GM21737 (cell line): Measurements from ENCODE around the gene SFTPA1.
"Not testable (repeated sequence)": the region's sequence is repeated elsewhere in the genome, so short reads cannot be mapped to it uniquely, and the experiment has no call there.

Experiments used
- ATAC-seq: cut with Tn5 transposase; IDR thresholded peaks from one replicate; pipeline ENCODE4 v1.9.1; 2021; ENCODE audit warnings: mild to moderate bottlenecking, moderate library complexity; ENCODE audit not compliant: unreplicated experiment

SFTPA1 gene

GRCh38 chr10:79610601-79611191 is at the start of gene SFTPA1:
Gene SFTPA1 (plus strand): TSS chr10:79610939. CDS start chr10:79611826, 887 bp downstream.
- no peak for ATAC-seq

- ATAC-seq, result no peak
Measured at GRCh38 chr10:79561257-79561656, 49.5 kb upstream of the SFTPA1 start.

- ATAC-seq, result no peak
Measured at GRCh38 chr10:79562135-79562756, 48.5 kb upstream of the SFTPA1 start.

DNA sequence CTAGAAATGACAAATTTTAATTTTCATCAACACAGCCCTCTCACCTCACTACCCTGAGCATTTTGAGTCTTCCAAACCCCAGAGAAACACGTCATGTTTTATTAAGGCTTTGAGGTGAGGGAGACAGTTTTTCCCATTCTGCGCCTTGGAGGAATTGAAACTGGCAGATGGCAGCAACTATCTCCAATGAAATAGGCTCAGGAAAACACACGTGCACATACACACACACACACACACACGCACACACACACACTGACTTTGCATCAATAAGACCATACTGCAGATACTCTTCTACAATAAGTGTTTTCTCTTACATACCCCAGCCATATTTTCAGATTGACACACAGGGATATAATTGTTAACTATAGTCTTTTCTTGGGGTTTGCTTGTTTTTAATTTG is 47.3 kb upstream of the SFTPA1 start:
- no peak for ATAC-seq

DNA sequence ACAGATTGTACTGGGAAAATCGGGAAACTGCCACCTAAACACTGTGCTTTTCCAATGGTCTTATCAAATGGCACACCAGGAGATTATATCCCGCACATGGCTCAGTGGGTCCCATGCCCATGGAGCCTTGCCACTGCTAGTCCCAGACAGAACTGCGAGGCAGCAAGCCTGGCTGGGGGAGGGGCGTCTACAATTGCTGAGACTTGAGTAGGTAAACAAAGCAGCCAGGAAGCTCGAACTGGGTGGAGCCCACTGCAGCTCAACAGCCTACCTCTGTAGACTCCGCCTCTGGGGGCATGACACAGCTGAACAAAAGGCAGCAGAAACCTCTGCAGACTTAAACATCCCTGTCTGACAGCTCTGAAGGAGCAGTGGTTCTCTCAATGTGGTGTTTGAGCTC is 40.1 kb upstream of the SFTPA1 start:
- not testable (repeated sequence) for ATAC-seq

- no peak for ATAC-seq
Measured at GRCh38 chr10:79579361-79579760, 31.4 kb upstream of the SFTPA1 start.

DNA sequence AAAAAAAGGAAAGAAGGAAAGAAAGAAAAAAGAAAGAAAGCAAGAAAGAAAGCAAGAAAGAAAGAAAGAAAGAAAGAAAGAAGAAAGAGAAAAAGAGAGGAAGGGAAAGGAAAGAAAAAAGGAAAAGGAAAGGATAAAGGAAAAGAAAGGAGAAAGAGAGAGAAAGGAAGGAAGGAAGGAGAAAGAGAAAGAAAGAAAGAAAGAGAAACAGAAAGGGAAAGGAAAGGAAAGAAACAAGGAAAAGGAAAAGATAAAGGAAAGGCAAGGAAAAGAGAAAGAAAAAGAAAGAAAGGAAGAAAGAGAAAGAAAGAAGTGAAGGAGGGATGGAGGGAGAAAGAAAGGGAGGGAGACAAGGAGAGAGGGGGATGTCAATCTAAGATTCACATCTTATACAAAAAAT is 29.7 kb upstream of the SFTPA1 start:
- no peak for ATAC-seq

GRCh38 chr10:79582096-79582495 is 28.6 kb upstream of the SFTPA1 start:
- no peak for ATAC-seq

GRCh38 chr10:79582954-79583353 is 27.8 kb upstream of the SFTPA1 start:
- ATAC-seq, result not testable (repeated sequence)

GRCh38 chr10:79583488-79584024 is 27.2 kb upstream of the SFTPA1 start:
- no peak for ATAC-seq

DNA sequence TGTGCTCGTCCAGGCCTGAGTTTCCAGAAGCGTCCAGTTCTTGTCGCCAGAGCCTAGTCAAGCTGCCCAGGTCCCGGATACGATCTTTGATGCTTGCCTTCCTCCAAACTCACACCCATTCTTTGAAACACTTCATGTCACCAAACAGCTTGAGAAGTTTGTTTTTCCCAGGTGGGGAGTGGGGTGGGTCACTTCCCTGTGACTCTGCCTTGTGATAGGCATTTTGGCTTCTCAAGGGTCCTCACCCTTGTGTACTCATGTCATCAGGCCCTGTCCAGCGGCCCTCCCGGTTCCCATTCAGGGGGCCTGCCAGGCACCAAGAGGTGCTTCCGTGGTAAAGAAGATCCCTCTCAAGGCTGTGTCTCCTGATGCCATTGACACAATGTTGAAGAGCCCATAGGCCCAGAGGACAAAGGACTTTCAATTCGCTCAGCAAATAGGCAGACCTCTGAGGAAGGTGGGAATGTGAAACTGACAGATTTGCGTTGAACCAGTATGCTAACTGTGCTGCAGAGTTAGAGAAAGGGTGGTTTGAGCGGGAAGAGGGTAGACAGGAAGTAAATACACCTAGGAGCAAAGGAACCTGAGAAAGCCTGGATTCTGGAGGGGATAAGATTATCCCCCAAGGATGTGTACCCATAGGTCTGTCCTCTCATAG is 24.7 kb upstream of the SFTPA1 start:
- ATAC-seq, result no peak

- ATAC-seq, result no peak
Measured at GRCh38 chr10:79586933-79587332, 23.8 kb upstream of the SFTPA1 start.

- no peak for ATAC-seq
Measured at GRCh38 chr10:79588800-79589199, 21.9 kb upstream of the SFTPA1 start.

DNA sequence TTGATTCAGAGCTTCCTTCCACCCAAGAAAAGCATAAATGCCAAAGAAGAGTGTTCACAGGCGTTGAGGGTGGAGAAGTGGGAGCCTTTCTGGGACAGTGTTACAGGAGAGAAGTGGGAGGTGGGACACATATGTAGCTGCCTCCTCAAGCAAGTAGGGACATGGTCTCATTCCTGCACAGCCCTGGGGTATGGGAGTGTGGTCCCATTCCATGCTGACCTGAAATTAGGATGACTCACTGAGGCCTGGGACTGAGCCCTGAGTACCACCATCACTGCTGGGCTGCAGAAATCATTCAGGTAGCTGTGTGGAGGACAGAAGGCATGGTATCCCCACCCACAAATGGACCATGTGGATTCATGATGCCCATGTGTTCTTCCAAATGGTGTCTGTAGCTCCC is 17.4 kb upstream of the SFTPA1 start:
- no peak for ATAC-seq

DNA sequence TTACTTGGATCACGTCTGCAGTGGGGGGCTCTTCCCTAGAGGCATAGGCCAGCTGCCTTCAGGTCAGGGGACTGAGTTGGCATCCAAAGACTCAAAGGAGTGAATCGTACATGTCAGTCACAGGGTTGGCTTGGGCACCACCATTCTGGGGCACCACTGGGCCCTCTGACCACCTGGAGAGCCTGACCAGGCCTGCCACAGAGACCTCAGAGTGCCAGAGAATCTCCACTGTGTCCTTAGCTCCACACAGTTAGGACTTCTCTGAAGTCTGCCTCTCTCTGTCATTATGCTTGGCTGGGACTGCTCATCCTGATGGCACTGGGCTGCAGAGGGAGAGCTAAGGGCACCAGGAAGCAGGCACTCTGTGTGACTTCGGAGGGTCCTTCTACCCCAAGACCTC is 16.2 kb upstream of the SFTPA1 start:
- not testable (repeated sequence) for ATAC-seq

DNA sequence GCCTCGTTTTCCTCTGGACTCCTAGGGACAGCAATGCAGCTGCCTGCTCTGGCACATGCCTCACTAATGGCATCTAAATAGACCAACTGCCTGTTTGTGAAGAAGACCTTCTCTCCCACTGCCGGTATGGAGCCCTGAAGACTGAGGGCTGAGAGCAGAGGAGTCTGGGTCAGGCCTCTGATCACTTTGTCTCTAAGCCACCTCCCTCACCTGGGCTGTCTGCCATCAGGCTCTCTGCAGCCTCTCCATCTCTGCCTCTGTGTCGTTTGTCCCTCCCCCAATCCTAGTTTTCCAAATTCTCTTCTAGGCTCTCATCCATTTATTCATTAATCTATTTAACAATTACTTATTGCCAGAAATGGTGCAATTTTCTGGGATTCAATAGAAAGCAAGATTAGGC is 15.2 kb upstream of the SFTPA1 start:
- ATAC-seq, result no peak

DNA sequence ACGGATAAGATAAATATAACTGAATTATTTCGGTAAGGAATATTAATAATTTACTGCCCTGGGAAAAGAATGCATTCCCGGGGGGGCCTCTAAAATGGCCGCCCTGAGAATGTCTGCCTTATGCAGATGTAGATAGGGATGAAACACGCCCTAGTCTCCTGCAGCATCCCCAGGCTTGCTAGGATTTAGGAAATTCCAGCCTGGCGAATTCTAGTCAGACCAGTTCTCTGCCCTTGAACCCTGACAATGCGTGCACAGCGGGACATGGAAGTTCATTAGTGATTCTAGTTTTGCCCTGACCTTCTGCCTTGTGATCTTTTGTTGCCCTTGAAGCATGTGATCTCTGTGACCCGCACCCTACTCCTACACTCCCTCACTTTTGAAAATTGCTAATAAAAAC is 11.1 kb upstream of the SFTPA1 start:
- not testable (repeated sequence) for ATAC-seq

DNA sequence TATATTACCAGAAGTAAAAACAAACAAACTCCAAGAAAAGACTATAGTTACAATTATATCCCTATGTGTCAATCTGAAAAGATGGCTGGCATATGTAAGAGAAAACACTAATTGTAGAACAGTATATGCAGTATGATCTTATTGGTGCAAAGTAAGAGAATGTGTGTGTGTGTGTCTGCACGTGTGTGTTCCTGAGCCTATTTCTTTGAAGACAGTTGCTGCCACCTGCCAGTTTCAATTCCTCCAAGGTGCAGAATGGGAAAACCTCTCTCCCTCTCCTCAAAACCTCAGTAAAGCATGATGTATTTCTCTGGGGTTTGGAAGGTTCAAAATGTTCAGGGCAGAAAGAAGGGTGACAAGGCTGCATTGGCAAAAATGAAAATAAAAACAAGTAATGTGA is 8.8 kb upstream of the SFTPA1 start:
- ATAC-seq, result no peak

GRCh38 chr10:79602953-79603352 is 7.8 kb upstream of the SFTPA1 start:
- ATAC-seq, result no peak

GRCh38 chr10:79604294-79604693 is 6.4 kb upstream of the SFTPA1 start:
- ATAC-seq, result no peak

GRCh38 chr10:79605308-79605707 is 5.4 kb upstream of the SFTPA1 start:
- ATAC-seq, result no peak
